OCI-LY3 (cell line): ENCODE results near the gene PTPRN2.

Experiments used
- EZH2phosphoT487 ChIP-seq: fragments of 200-600 bp; shearing (Covaris generic); IDR thresholded peaks from 2 replicates; pipeline ENCODE4 v1.6.1; 2018; ENCODE audit warnings: antibody characterized with exemption, mixed run types, low read depth
- TF ChIP-seq, protein P1 (sequence below): fragments of 200-600, 300-600 bp; sonication (generic); IDR thresholded peaks from 2 replicates; pipeline ENCODE4 v1.5.1; 2014; ENCODE audit warnings: antibody characterized with exemption, low read length, low read depth

DNA sequence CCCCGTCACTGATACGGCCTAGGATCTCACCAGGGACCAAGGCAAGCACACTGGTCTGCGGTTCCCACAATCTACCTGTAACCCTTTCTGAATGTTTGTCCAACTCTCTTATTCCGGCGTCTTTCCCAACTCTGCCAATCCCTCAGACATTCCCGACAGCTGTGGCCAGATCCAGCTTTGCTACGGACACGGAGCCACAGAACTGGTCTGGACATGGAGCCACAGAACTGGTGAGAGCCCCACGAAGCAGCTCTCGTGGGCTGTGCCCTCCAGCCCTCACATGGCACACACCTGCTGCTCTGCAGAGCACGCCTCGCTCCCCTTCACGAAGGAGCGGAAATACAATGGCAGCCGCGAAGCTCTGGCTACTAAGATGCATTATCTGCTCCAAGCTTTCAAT lies 874.0 kb downstream of the PTPRN2 start:
- TF ChIP-seq, protein P1, sequence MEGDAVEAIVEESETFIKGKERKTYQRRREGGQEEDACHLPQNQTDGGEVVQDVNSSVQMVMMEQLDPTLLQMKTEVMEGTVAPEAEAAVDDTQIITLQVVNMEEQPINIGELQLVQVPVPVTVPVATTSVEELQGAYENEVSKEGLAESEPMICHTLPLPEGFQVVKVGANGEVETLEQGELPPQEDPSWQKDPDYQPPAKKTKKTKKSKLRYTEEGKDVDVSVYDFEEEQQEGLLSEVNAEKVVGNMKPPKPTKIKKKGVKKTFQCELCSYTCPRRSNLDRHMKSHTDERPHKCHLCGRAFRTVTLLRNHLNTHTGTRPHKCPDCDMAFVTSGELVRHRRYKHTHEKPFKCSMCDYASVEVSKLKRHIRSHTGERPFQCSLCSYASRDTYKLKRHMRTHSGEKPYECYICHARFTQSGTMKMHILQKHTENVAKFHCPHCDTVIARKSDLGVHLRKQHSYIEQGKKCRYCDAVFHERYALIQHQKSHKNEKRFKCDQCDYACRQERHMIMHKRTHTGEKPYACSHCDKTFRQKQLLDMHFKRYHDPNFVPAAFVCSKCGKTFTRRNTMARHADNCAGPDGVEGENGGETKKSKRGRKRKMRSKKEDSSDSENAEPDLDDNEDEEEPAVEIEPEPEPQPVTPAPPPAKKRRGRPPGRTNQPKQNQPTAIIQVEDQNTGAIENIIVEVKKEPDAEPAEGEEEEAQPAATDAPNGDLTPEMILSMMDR, result no peak
- TF ChIP-seq EZH2phosphoT487, result no peak
